Common myeloid progenitor, CD34-positive (primary cell): Measurements from ENCODE around the gene FDX1.

Source experiments
- CTCF ChIA-PET: fragments of 350-600 bp; sonication (Branson Sonifier 250); formaldehyde crosslinking; loops from one replicate; lab custom pipeline; 2021; ENCODE audit warnings: antibody characterized with exemption; lab: Charles Lee
- POLR2A ChIA-PET: fragments of 350-600 bp; sonication (Branson Sonifier 250); formaldehyde crosslinking; loops from one replicate; lab custom pipeline; 2021; ENCODE audit warnings: antibody characterized with exemption; lab: Charles Lee
- DNase-seq, 3 donors: peaks; one replicate each; pipeline versions ENCODE4 v3.0.0 to v3.0.0-alpha.2; 2013
- H3K27ac ChIP-seq, 2 experiments: 1 replicate in 1 of 2; 2 replicates in 1 of 2; pipeline ENCODE4 v1.7.0; 2013; ENCODE audit warnings: inconsistent platforms in 2 of 2, low read length in 2 of 2, mild to moderate bottlenecking in 2 of 2, low read depth in 1 of 2, moderate library complexity in 1 of 2; ENCODE audit not compliant: severe bottlenecking in 2 of 2, insufficient read depth in 1 of 2, poor library complexity in 1 of 2
- H3K27me3 ChIP-seq, 5 experiments: replicated peaks in 2 of 5; 1 replicate in 3 of 5; 2 replicates in 2 of 5; pipeline versions ENCODE4 v1.6.1 to v1.7.0; 2013; ENCODE audit warnings: low read length in 4 of 5, mild to moderate bottlenecking in 2 of 5, moderate library complexity in 2 of 5, inconsistent platforms in 1 of 5; ENCODE audit not compliant: insufficient read depth in 5 of 5, control insufficient read depth in 4 of 5
- H3K36me3 ChIP-seq, 4 experiments: 1 replicate in 2 of 4; 2 replicates in 2 of 4; pipeline versions ENCODE4 v1.6.1 to v1.7.0; 2013; ENCODE audit warnings: low read length in 3 of 4, control low read depth in 1 of 4, mild to moderate bottlenecking in 1 of 4; ENCODE audit not compliant: control insufficient read depth in 4 of 4, insufficient read depth in 4 of 4
- H3K4me1 ChIP-seq, 4 experiments: 1 replicate in 3 of 4; 2 replicates in 1 of 4; pipeline versions ENCODE4 v1.6.1 to v1.7.1; 2013; ENCODE audit warnings: low read length in 3 of 4, mild to moderate bottlenecking in 3 of 4, control low read depth in 1 of 4, inconsistent platforms in 1 of 4, moderate library complexity in 1 of 4; ENCODE audit not compliant: control insufficient read depth in 4 of 4, insufficient read depth in 4 of 4; ENCODE audit errors: control extremely low read depth in 1 of 4
- H3K4me3 ChIP-seq, 7 experiments: 1 replicate in 4 of 7; 2 replicates in 3 of 7; pipeline versions ENCODE4 v1.5.1 to v1.7.0; 2013; ENCODE audit warnings: mild to moderate bottlenecking in 7 of 7, low read length in 6 of 7, moderate library complexity in 6 of 7, inconsistent platforms in 2 of 7, low read depth in 2 of 7, control low read depth in 1 of 7; ENCODE audit not compliant: insufficient read depth in 4 of 7, control insufficient read depth in 1 of 7; ENCODE audit errors: extremely low read depth in 1 of 7
- H3K9me3 ChIP-seq, 5 experiments: 1 replicate in 4 of 5; 2 replicates in 1 of 5; pipeline versions ENCODE4 v1.6.1 to v1.7.1; 2013; ENCODE audit warnings: low read length in 4 of 5, mild to moderate bottlenecking in 2 of 5, inconsistent platforms in 1 of 5, low read depth in 1 of 5, moderate library complexity in 1 of 5; ENCODE audit not compliant: control insufficient read depth in 4 of 5, insufficient read depth in 2 of 5; ENCODE audit errors: control extremely low read depth in 1 of 5
- WGBS: methylation state at CpG from one replicate; pipeline ENCODE4 v1.1.5; 2013; ENCODE audit not compliant: insufficient coverage; 5-methylcytosine and 5-hydroxymethylcytosine counted together

Gene FDX1

DNA sequence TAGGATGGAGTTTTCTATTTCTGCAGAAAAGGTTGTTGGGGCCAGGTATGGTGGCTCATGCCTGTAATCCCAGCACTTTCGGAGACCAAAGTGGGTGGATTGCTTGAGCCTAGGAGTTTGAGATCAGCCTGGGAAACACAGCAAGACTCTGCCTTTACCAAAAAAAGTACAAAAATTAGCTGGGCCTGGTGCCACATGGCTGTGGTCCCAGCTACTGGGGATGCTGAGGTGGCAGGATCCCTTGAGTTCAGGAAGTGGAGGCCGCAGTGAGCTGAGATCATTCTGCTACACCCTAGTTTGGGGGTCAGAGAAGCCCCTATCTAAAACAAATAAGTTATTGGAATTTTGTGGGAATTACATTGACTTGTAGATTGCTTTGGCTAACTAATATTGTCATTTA is 71.7 kb downstream of the FDX1 start:
- CTCF ChIA-PET: no interaction called here
- Histone ChIP-seq H3K9me3 (no peaks in the 10 kb centered on the region), H3K4me3 (no peak overlapping the region), H3K4me1 (peaks cover 0 to 7% (median 0%) of the 10 kb centered on the region in 4 experiments), H3K27ac (no peak overlapping the region), H3K27me3 (no peaks in the 10 kb centered on the region), H3K36me3 (no peaks in the 10 kb centered on the region)
- WGBS: 60% methylated on average over 2 of the region's 2 CpGs
- POLR2A ChIA-PET: no interaction called here
- DNase-seq: no peak

DNA sequence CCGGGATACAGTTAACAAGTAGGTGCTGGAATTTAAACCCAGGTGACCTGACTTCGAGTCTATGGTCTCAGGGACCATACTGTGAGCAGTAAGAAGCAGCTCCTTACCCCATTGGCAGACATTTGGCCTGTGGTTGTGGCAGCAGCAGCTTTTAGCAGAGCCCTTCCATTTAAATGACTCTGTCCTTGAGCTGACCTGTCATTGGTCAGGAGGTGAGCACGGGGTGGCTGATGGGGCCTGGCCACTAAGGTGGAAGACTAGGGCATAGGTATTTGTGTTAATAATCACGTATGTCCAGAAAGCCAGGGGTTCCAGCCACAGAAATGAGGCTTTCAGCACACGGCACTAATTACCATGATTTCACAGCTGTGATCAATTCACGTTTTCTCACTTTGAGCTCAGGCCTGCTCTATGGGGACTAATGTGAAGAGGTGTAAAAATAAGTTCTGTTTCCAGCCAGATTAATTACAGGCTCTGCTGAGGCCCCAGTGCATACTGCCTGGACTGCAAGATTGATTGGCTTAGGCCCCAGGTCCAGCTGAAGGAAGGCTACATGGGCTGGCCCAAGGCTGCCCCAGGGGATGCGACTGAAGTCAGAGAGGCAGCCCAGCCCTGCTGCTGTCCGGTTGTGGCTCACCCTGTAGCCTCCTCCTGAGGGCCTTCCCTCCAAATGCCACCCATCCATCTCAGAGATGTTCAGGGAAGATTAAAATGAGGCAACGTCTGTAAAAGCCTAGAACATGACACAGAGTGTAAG is 76.0 kb downstream of the FDX1 start:
- Histone ChIP-seq H3K4me1 (no peaks in the 10 kb centered on the region), H3K27ac (no peak overlapping the region), H3K36me3 (no peaks in the 10 kb centered on the region), H3K27me3 (no peaks in the 10 kb centered on the region), H3K9me3 (no peaks in the 10 kb centered on the region), H3K4me3 (no peak overlapping the region)
- no peak for DNase-seq
- CTCF ChIA-PET: no interaction called here
- POLR2A ChIA-PET: interaction anchor here (0.6 kb wide), 1 partner anchor 479 kb away, joined by 3 read pairs; no protein-coding TSS in a partner anchor
- WGBS: 97% methylated on average over 8 of the region's 9 CpGs

DNA sequence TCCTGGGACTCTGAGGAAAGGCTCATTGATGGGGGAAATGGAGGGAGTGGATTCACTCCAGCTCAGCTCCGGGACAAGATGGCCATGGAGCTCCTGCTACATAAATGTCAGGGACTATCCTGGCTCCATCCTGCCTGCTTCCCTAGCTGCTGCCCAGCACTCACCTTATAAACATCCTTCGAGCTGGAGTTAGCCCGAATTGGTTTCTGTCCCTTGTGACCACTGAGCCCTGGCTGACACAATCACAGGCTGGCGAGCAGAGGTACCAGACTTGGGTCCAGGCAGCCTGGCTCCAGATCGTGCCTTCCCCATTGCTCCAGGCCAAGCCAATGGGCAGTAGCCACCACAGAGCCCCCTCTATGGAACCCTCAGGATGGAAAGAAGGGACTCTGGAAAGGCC is 77.6 kb downstream of the FDX1 start:
- no peak for DNase-seq
- WGBS: 96% methylated on average over 5 of the region's 5 CpGs
- Histone ChIP-seq H3K4me1 (no peaks in the 10 kb centered on the region), H3K9me3 (no peaks in the 10 kb centered on the region), H3K27me3 (no peaks in the 10 kb centered on the region), H3K27ac (no peak overlapping the region), H3K36me3 (no peaks in the 10 kb centered on the region), H3K4me3 (no peak overlapping the region)
- POLR2A ChIA-PET: no interaction called here
- CTCF ChIA-PET: interaction anchor here (0.9 to 1.2 kb wide), 2 partner anchors 14 to 105 kb away, joined by 3 read pairs; no protein-coding TSS in a partner anchor

DNA sequence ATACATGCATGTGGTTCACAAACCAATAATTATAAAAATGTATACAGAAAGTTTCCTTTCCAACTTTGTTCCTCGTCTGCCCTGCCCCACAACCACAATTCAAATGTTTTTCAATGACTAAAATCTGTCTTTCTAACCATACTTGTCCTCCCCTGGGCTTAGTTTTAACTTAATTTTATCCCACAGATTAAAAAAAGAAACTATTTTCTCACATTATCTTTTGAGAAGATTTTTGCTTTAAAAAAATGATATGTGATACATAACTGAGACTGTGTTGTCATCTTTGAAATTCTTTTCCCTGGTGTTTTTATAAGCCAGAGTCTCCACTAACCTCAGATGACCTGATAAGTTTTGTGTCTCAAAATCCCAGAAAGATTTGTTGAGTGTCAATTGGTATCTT is 79.0 kb downstream of the FDX1 start:
- ChIA-PET POLR2A (no interaction called here), CTCF (no interaction called here)
- no peaks in the 10 kb centered on the region for H3K9me3 ChIP-seq
- DNase-seq: no peak
- no peaks in the 10 kb centered on the region for H3K36me3 ChIP-seq
- no peaks in the 10 kb centered on the region for H3K27me3 ChIP-seq
- H3K4me1 ChIP-seq: no peaks in the 10 kb centered on the region
- no peak overlapping the region for H3K27ac ChIP-seq
- H3K4me3 ChIP-seq: no peak overlapping the region
- no CpG with 5 or more reads among the region's 1 CpG for WGBS

DNA sequence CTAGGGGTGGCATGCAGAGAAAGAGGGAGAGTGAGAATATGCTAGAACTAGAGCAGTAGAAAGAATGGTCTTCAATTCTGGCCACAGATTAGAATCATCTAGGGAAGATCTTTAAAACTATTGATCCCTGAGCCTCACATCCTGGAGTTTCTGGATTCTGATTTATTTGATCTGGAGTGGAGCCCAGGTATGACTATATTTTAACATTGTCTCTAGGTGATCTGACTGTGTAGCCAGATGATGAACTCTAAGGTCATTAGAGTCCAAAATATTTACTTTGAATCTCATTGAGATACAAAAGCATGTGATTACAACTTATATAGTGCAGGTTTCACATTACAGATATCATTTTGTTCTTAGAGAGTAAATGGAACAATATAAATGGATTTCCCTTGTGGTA is 79.7 kb downstream of the FDX1 start:
- no peak overlapping the region for H3K4me3 ChIP-seq
- H3K27me3 ChIP-seq: no peaks in the 10 kb centered on the region
- POLR2A ChIA-PET: no interaction called here
- no peak overlapping the region for H3K27ac ChIP-seq
- no peaks in the 10 kb centered on the region for H3K36me3 ChIP-seq
- H3K9me3 ChIP-seq: no peaks in the 10 kb centered on the region
- CTCF ChIA-PET: no interaction called here
- DNase-seq: no peak
- no peaks in the 10 kb centered on the region for H3K4me1 ChIP-seq

DNA sequence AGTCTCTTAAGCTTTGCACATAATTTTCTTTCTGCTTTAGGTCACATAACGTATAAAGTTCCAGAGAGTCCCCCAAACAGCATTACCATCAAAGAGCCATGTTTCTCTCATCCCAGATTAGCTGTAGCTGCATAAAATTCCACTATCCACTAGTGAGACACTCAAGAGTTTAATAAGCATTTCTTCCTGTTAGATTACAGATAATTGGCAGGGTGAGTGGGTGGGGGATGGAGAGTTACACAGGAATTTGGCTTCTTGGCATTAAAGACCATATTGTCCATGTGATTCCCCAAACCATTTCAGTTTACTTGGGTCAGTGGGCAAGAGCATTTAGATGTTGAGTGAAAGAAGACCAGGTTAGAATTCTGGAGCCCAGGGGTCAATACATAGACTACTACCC is 82.3 kb downstream of the FDX1 start:
- no peaks in the 10 kb centered on the region for H3K4me1 ChIP-seq
- DNase-seq: no peak
- H3K4me3 ChIP-seq: no peak overlapping the region
- H3K36me3 ChIP-seq: no peaks in the 10 kb centered on the region
- ChIA-PET CTCF (no interaction called here), POLR2A (no interaction called here)
- H3K27ac ChIP-seq: no peak overlapping the region
- WGBS: 92% methylated on average over 1 of the region's 1 CpG
- peaks cover 0 to 3% (median 0%) of the 10 kb centered on the region in 5 experiments for H3K9me3 ChIP-seq
- no peaks in the 10 kb centered on the region for H3K27me3 ChIP-seq

DNA sequence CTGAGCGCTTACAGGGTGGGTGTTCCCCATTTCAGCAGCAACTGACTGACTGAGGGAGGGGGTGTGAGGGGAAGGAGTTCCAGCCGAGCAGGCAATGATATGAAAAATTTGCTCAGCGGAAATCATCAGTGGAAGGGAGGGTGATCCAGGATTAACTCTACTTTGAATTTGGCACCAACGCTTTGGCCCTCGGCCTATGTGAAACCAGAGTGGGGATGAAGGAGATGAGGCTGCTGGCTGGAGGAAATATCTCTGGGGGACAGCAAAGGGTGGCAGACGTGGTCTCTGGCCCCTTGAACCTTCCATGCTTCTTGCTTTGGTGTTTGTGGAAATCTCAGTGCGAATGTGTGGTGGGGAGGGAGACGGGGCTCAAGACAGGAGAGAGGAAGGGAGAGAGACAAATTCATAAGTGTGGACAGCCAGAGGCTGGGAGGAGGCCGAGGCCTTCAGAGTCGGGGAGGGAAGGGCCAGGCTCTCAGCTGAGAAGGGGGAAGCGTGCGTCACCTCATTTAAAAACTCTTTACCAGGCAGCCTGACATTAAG is 83.6 kb downstream of the FDX1 start:
- no peaks in the 10 kb centered on the region for H3K27me3 ChIP-seq
- no peaks in the 10 kb centered on the region for H3K4me1 ChIP-seq
- H3K9me3 ChIP-seq: peaks cover 0 to 3% (median 0%) of the 10 kb centered on the region in 5 experiments
- ChIA-PET POLR2A (no interaction called here), CTCF (no interaction called here)
- WGBS: 95% methylated on average over 6 of the region's 12 CpGs
- no peaks in the 10 kb centered on the region for H3K36me3 ChIP-seq
- no peak overlapping the region for H3K27ac ChIP-seq
- DNase-seq: no peak
- no peak overlapping the region for H3K4me3 ChIP-seq
